Choroid plexus epithelial cell (primary cell): ENCODE measurements around the gene MFN2.
"Not testable (repeated sequence)": the region's sequence is repeated elsewhere in the genome, so short reads cannot be mapped to it uniquely, and the experiment has no call there.

Experiments
- DNase-seq: peaks from one replicate; pipeline ENCODE4 v3.0.0-alpha.2; 2010; ENCODE audit warnings: low read depth
- H3K4me3 ChIP-seq: 2 replicates; pipeline ENCODE4 v1.5.1; 2011; ENCODE audit warnings: low read depth, mild to moderate bottlenecking, control low read depth, low read length, moderate library complexity
- TF ChIP-seq, protein P1 (sequence below): conservative IDR thresholded peaks from 2 replicates; pipeline ENCODE4 v1.5.1; 2011; ENCODE audit warnings: low read depth, mild to moderate bottlenecking, control low read depth, inconsistent platforms, low read length, moderate library complexity

Gene MFN2

GRCh38 chr1:11938722-11939526, 41.3 kb upstream of the MFN2 start:
- DNase-seq: no peak
- H3K4me3 ChIP-seq: no peak overlapping the region
- TF ChIP-seq, protein P1, sequence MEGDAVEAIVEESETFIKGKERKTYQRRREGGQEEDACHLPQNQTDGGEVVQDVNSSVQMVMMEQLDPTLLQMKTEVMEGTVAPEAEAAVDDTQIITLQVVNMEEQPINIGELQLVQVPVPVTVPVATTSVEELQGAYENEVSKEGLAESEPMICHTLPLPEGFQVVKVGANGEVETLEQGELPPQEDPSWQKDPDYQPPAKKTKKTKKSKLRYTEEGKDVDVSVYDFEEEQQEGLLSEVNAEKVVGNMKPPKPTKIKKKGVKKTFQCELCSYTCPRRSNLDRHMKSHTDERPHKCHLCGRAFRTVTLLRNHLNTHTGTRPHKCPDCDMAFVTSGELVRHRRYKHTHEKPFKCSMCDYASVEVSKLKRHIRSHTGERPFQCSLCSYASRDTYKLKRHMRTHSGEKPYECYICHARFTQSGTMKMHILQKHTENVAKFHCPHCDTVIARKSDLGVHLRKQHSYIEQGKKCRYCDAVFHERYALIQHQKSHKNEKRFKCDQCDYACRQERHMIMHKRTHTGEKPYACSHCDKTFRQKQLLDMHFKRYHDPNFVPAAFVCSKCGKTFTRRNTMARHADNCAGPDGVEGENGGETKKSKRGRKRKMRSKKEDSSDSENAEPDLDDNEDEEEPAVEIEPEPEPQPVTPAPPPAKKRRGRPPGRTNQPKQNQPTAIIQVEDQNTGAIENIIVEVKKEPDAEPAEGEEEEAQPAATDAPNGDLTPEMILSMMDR: no peak

DNA sequence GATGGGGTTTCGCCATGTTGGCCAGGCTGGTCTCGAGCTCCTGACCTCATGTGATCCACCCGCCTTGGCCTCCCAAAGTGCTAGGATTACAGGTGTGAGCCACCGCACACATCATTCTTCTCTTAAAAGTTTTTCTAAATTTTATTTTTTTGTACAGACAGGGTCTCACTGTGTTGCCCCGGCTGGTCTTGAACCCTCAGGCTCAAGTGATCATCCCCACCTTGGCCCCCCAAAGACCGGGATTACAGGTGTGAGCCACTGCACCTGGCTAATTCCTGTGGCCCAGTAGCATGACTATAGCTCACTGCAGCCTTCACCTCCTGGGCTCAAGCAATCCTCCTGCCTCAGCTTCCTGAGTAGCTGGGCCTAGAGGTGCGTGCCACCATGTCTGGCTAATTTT, 40.5 kb upstream of the MFN2 start:
- not testable (repeated sequence) for DNase-seq, H3K4me3 ChIP-seq

- no peak for DNase-seq
- H3K4me3 ChIP-seq: no peak overlapping the region
- TF ChIP-seq, protein P1: no peak
Observed at GRCh38 chr1:11940260-11940921, 39.9 kb upstream of the MFN2 start.

GRCh38 chr1:11942280-11942679, 38.0 kb upstream of the MFN2 start:
- no peak overlapping the region for H3K4me3 ChIP-seq
- no peak for DNase-seq
- TF ChIP-seq, protein P1: no peak

DNA sequence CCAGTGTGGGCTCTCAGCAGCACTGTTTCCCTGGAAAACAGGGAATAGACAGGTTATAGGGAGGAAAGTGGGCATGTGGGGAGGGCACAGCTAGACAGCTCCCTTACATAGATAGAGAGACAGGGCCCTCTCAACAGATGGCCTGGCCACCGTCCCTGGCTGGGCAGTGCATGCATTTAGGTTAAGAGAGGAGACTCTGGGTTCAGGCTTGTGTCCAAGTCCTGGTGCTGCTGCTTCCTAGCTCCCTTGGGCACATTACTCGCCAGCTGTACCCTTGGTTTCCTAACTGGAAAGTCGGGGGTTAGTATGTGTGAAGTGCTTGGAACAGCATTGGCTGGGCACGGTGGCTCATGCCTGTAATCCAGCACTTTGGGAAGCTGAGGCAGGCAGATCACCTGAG, 36.6 kb upstream of the MFN2 start:
- TF ChIP-seq, protein P1: no peak
- DNase-seq: no peak
- H3K4me3 ChIP-seq: no peak overlapping the region

DNA sequence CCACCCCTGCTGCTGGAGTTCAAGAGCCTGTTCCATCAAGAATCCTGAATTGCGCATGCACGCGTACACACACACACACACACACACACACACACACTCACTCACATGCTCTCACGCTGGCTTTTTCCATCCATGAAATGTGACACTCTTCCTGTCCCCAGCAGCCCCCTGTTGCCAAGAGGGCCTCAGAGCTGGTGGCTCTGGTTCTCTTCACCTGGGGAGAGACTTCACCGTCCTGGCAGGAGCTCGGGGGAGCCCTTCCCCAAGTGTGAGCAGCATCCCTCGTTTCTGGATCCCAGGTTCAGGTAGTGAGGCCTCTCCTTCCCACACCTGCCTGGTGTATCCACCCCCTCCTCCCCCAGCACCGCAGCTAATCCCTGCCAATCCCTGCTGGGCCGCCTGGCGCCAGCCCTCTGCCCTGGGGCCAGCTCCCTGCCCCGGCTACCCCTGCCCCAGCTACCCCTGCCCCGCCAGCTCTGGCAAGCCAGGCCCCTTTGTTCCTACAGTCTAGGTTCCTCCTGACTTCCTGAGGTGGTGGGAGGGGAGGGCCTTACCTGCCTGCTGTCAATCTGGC, 35.8 kb upstream of the MFN2 start:
- DNase-seq: peak; percentile 43
- TF ChIP-seq, protein P1: no peak
- no peak overlapping the region for H3K4me3 ChIP-seq

DNA sequence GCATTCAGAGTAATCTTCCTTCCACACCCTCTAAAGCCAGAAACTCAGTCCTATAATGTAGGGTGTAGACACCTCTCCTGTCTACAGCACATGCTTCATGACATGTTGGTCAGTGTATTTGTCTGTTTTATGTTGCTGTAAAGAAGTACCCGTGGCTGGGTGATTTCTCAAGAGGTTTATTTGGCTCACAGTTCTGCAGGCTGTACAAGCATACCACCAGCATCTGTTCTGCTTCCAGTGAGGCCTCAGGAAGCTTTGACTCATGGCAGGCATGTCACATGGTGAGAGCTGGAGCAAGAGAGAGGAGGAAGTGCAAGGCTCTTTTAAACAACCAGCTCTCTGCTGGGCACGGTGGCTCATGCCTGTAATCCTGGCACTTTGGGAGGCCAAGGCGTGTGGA, 33.6 kb upstream of the MFN2 start:
- DNase-seq: no peak
- no peak overlapping the region for H3K4me3 ChIP-seq
- TF ChIP-seq, protein P1: no peak
